Ishikawa (cell line): ENCODE results near the gene LCLAT1.

Experiments used
- EP300 ChIP-seq: IDR thresholded peaks from 2 replicates; pipeline ENCODE4 v1.6.1; 2012; ENCODE audit warnings: borderline replicate concordance
- FOXM1 ChIP-seq: IDR thresholded peaks from 2 replicates; pipeline ENCODE4 v1.6.1; 2012; ENCODE audit warnings: low read depth, borderline replicate concordance
- MAX ChIP-seq: IDR thresholded peaks from 2 replicates; pipeline ENCODE4 v1.6.1; 2012

- TF ChIP-seq EP300 (no peak), MAX (no peak), FOXM1 (no peak)
Measured at GRCh38 chr2:30444273-30444672, 2.8 kb upstream of the LCLAT1 start.
